Measurements from ENCODE around the gene SLC27A2.

SLC27A2 gene

DNA sequence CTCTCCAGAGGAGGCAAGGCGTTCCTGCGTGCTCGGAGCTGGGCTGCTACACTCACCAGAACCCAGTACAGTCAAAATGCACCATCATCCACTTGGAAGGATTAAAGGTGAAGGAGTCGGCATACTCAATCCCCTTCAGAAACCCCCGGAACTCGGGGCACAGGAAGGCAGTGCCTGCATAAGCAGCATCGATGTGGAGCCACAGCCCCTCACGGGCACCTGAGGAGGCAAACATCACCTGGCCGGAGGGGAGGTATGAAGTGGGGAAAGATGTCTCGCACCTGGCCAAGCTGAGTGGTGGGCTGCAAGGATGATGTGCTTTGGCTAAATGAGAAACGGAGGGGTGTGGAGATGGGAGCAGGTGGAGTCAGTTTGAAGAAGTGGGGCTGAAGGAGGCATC is 70.6 kb downstream of the SLC27A2 start:
- DNase-seq (ENCODE audit: low read depth) = no peak
- TF ChIP-seq, protein P1, sequence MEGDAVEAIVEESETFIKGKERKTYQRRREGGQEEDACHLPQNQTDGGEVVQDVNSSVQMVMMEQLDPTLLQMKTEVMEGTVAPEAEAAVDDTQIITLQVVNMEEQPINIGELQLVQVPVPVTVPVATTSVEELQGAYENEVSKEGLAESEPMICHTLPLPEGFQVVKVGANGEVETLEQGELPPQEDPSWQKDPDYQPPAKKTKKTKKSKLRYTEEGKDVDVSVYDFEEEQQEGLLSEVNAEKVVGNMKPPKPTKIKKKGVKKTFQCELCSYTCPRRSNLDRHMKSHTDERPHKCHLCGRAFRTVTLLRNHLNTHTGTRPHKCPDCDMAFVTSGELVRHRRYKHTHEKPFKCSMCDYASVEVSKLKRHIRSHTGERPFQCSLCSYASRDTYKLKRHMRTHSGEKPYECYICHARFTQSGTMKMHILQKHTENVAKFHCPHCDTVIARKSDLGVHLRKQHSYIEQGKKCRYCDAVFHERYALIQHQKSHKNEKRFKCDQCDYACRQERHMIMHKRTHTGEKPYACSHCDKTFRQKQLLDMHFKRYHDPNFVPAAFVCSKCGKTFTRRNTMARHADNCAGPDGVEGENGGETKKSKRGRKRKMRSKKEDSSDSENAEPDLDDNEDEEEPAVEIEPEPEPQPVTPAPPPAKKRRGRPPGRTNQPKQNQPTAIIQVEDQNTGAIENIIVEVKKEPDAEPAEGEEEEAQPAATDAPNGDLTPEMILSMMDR (conservative IDR thresholded peaks at IDR 0.05; ENCODE audit: low read depth, low read length) = no peak
- no peak overlapping the region for H3K4me3 ChIP-seq (ENCODE audit: low read length)

DNA sequence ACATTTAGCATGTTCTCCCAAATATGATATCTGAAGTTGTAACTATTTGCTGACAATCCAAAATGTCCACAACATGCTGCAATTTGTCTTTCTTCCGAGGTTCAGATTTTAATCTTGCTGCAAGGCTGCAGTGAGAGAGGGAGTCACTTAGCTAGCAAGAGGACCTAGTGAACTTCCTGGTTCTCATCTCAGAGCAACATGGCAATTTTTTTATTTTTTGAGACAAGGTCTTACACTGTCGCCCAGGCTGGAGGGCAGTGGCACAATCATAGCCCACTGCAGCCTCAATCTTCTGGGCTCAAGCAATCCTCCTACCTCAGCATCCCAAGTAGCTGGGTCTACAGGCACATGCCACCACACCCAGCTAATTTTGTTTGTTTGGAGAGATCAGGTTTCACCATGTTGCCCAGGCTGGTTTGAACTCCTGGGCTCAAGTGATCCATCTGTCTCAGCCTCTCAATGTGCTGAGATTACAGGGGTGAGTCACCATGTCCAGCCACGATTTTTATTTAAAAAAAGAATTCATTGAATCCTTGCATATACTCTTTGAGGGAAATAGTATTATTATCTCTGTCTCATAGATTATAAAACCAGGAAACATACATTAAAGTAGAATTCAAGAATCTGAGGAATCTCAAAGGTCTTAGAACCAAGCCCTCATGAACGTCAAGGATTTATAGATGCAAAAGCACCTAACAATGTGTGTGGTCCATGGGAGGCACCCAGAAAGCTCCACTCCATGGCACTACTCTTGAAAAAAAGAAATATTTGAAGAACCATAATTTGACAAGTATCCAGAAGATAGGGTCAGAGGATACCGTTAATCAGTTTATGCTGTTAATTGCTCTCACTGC is 74.4 kb downstream of the SLC27A2 start:
- TF ChIP-seq, protein P1 (conservative IDR thresholded peaks at IDR 0.05; ENCODE audit: low read depth, low read length) = no peak
- no peak for DNase-seq (ENCODE audit: low read depth)
- no peak overlapping the region for H3K4me3 ChIP-seq (ENCODE audit: low read length)

DNA sequence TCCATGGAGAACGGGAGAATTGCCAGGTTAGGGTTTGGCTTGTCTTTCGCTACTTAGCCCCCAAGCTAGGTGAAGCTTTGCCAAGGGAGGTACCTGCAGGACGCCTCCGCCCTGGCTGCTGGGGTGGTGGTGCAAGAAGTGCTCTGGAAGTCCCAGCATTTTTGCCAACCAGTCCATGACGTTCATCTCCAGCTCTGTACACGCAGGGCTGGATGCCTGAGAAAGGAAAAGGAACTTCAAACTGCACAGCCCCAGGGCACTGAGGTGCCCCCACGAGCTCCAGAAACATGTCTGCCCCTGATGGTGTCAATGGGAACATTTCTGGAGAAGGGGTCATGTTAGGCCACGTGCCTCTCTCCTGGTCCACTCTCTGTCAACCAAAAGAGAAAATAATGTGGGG is 75.3 kb downstream of the SLC27A2 start:
- TF ChIP-seq, protein P1 (conservative IDR thresholded peaks at IDR 0.05; ENCODE audit: low read depth, low read length) = no peak
- no peak overlapping the region for H3K4me3 ChIP-seq (ENCODE audit: low read length)
- no peak for DNase-seq (ENCODE audit: low read depth)

DNA sequence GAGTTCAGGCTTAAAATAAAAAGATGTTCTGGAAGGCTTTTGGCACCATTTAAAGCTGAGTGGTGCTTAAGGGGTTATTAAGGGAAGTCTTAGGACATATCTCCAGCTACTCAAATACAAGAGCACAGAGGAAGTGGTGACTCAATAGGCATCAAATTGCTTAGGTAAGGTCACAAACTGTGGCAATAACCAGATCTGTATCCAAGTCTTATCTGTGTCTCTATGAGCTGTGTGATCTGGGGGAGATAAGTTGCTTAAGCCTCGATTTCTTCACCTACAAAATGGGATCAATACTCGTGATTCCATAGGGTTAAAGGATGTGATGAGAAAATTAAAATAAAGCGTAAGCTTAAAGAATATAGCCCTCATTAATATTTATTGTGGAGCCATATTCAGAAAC is 75.9 kb downstream of the SLC27A2 start:
- DNase-seq (ENCODE audit: low read depth) = no peak
- TF ChIP-seq, protein P1 (conservative IDR thresholded peaks at IDR 0.05; ENCODE audit: low read depth, low read length) = no peak
- H3K4me3 ChIP-seq (ENCODE audit: low read length) = no peak overlapping the region

DNA sequence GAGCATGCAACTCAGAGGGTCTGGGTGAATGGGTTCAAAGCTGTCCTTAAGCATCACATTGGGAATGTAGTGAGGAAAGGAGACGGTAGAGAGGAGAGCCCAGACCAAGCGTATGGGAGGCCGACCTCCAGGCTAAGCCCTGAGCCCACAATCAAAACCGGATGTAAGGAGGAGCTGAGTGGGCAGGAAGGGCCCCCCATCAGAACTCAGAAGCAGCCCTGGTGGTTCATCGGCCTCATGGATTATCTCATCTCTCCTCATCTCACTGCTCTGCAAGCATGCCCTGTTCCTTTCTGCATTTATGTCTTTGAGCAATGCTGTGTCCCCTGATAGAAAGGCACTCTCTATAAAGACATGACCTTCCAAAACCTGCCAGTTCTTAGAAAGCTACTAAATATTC is 77.3 kb downstream of the SLC27A2 start:
- TF ChIP-seq, protein P1 (conservative IDR thresholded peaks at IDR 0.05; ENCODE audit: low read depth, low read length) = no peak
- H3K4me3 ChIP-seq (ENCODE audit: low read length) = no peak overlapping the region
- DNase-seq (ENCODE audit: low read depth) = no peak

DNA sequence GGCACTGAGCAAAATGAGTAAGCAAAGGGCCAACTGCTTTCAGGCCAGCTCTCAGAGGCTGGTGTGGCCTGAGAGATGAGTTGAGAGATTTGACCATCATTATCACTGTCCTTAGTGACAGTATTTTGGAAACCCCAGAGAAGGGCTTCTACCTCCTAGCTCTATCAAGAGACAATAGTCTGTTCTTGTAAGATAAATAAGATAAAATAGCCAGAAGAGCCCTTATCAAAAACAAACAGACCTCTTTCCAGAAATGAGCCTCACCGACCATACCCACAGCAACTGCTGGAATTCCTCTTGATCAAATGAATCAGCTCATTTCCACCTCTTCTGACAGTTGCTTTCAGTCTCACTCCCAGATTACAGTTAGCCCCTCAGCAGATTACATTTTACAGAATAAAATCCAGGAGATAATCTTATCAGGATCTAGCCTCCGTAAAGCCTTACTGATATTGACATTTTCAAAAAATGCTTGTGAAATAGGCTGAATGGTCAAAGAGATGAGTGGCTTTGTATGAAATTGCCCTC is 79.0 kb downstream of the SLC27A2 start:
- TF ChIP-seq, protein P1 (conservative IDR thresholded peaks at IDR 0.05; ENCODE audit: low read depth, low read length) = no peak
- H3K4me3 ChIP-seq (ENCODE audit: low read length) = no peak overlapping the region
- no peak for DNase-seq (ENCODE audit: low read depth)

DNA sequence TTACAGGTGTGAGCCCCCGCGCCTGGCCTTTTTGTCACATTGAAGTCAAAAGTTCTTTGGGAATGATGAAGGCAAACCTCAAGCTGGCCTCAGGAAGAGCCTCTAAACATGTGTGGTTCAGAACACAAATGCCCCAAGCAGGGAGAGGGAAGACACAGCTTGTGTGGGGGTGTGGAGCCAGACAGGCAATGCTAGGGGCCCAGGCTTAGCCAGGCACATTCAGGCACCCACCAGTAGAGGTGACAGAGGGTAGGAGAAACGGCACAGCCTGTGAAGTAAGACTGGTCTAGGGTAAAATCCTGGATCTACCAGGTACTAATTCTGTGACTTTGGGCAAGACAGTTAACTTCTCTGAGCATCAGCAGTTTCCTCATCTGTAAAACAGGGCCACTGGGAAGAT is 80.0 kb downstream of the SLC27A2 start:
- no peak for DNase-seq (ENCODE audit: low read depth)
- TF ChIP-seq, protein P1 (conservative IDR thresholded peaks at IDR 0.05; ENCODE audit: low read depth, low read length) = no peak
- no peak overlapping the region for H3K4me3 ChIP-seq (ENCODE audit: low read length)

Data from retinal pigment epithelial cell (primary cell).